Ishikawa (cell line): ENCODE data around the gene RASSF4.

ENCODE experiments used
- CEBPB ChIP-seq: IDR thresholded peaks from 2 replicates; pipeline ENCODE4 v1.6.1; 2012
- CREB1 ChIP-seq: IDR thresholded peaks from 2 replicates; pipeline ENCODE4 v1.6.1; 2012; ENCODE audit warnings: low read depth
- EGR1 ChIP-seq: IDR thresholded peaks from 2 replicates; pipeline ENCODE4 v1.6.1; 2012
- EP300 ChIP-seq: IDR thresholded peaks from 2 replicates; pipeline ENCODE4 v1.6.1; 2012; ENCODE audit warnings: borderline replicate concordance
- FOXM1 ChIP-seq: IDR thresholded peaks from 2 replicates; pipeline ENCODE4 v1.6.1; 2012; ENCODE audit warnings: low read depth, borderline replicate concordance
- MAX ChIP-seq: IDR thresholded peaks from 2 replicates; pipeline ENCODE4 v1.6.1; 2012
- NFIC ChIP-seq: IDR thresholded peaks from 2 replicates; pipeline ENCODE4 v1.6.1; 2012
- RAD21 ChIP-seq: IDR thresholded peaks from 2 replicates; pipeline ENCODE4 v1.6.1; 2012; ENCODE audit warnings: low read depth
- REST ChIP-seq: IDR thresholded peaks from 2 replicates; pipeline ENCODE4 v1.6.1; 2012; ENCODE audit warnings: low read depth, mild to moderate bottlenecking
- TAF1 ChIP-seq: IDR thresholded peaks from 2 replicates; pipeline ENCODE4 v1.6.1; 2012; ENCODE audit warnings: low read depth, mild to moderate bottlenecking
- TCF12 ChIP-seq: IDR thresholded peaks from 2 replicates; pipeline ENCODE4 v1.6.1; 2012; ENCODE audit warnings: low read depth
- TEAD4 ChIP-seq: IDR thresholded peaks from 2 replicates; pipeline ENCODE4 v1.6.1; 2012
- USF1 ChIP-seq: IDR thresholded peaks from 2 replicates; pipeline ENCODE4 v1.6.1; 2012
- YY1 ChIP-seq: IDR thresholded peaks from 2 replicates; pipeline ENCODE4 v1.6.1; 2012; ENCODE audit warnings: low read depth
- ZBTB7A ChIP-seq: IDR thresholded peaks from 2 replicates; pipeline ENCODE4 v1.6.1; 2012; ENCODE audit warnings: low read depth

Gene RASSF4

GRCh38 chr10:44965651-44966097 is 6.1 kb downstream of the RASSF4 start:
- TF ChIP-seq EGR1: no peak
- no peak for TF ChIP-seq TAF1
- no peak for TF ChIP-seq EP300
- no peak for TF ChIP-seq TEAD4
- TF ChIP-seq REST: no peak
- no peak for TF ChIP-seq TCF12
- no peak for TF ChIP-seq FOXM1
- no peak for TF ChIP-seq CREB1
- TF ChIP-seq CEBPB: no peak
- no peak for TF ChIP-seq RAD21
- TF ChIP-seq NFIC: no peak
- TF ChIP-seq ZBTB7A: no peak
- no peak for TF ChIP-seq USF1
- no peak for TF ChIP-seq YY1
- no peak for TF ChIP-seq MAX

- TF ChIP-seq REST (no peak), TEAD4 (no peak), CEBPB (no peak), ZBTB7A (no peak), RAD21 (no peak), EP300 (no peak), EGR1 (no peak), CREB1 (no peak), TCF12 (no peak), USF1 (no peak), MAX (no peak), FOXM1 (no peak), YY1 (no peak), NFIC (no peak), TAF1 (no peak)
Observed at GRCh38 chr10:44966129-44966815, 6.7 kb downstream of the RASSF4 start.

- TF ChIP-seq ZBTB7A (no peak), MAX (no peak), USF1 (no peak), NFIC (no peak), EP300 (no peak), EGR1 (no peak), FOXM1 (no peak), TCF12 (no peak), YY1 (no peak), RAD21 (no peak), CREB1 (no peak), TEAD4 (no peak), CEBPB (no peak), TAF1 (no peak), REST (no peak)
Observed at GRCh38 chr10:44966816-44967509, 7.4 kb downstream of the RASSF4 start.
